AG09309 (cell line): Measurements from ENCODE around the gene CCDC97.

Source experiments
- DNase-seq: peaks from one replicate; pipeline ENCODE4 v3.0.0-alpha.2; 2010; ENCODE audit warnings: low read depth
- H3K4me3 ChIP-seq: 2 replicates; pipeline ENCODE4 v1.5.1; 2011; ENCODE audit warnings: mild to moderate bottlenecking, low read depth, low read length, moderate library complexity; ENCODE audit not compliant: control insufficient read depth
- CTCF ChIP-seq: IDR thresholded peaks from 2 replicates; pipeline ENCODE4 v1.5.1; 2011; ENCODE audit warnings: mild to moderate bottlenecking, low read depth, low read length, inconsistent platforms; ENCODE audit not compliant: insufficient read depth, control insufficient read depth; ENCODE audit errors: missing control alignments

The CCDC97 gene

GRCh38 chr19:41310033-41310831 lies at the start of gene CCDC97:
Gene CCDC97, plus strand, starts transcription at chr19:41310172. Its CDS starts 139 bp downstream, at chr19:41310311.
- no peak for TF ChIP-seq CTCF
- no peak for DNase-seq

GRCh38 chr19:41261474-41262190 lies 48.3 kb upstream of the CCDC97 start:
- peak overlapping the region; percentile 53 for H3K4me3 ChIP-seq
- TF ChIP-seq CTCF: no peak
- DNase-seq: no peak

More at GRCh38 chr19:41310033-41310831, at the start of gene CCDC97:
- H3K4me3 ChIP-seq: peak within 1 kb of the TSS; percentile 85

- DNase-seq: peak; percentile 65
- peak overlapping the region; percentile 53 for H3K4me3 ChIP-seq
- TF ChIP-seq CTCF: no peak
These were observed 46.7 kb upstream of the CCDC97 start for GRCh38 chr19:41263042-41263849.

GRCh38 chr19:41263850-41264580 lies 46.0 kb upstream of the CCDC97 start, which contains the start of gene HNRNPUL1:
Gene HNRNPUL1, plus strand, starts transcription at chr19:41264372. Its CDS starts 132 bp downstream, at chr19:41264504.
- peak; percentile 100 for DNase-seq
- peak; percentile 10 for TF ChIP-seq CTCF
- peak within 1 kb of the TSS; percentile 94 for H3K4me3 ChIP-seq

GRCh38 chr19:41264581-41265394 lies 45.2 kb upstream of the CCDC97 start:
- H3K4me3 ChIP-seq: peak overlapping the region; percentile 94
- DNase-seq: no peak
- no peak for TF ChIP-seq CTCF
